Gastroesophageal sphincter (tissue), 4 donors: ENCODE data around the gene NAA38. TPM values are rescaled to one million over a fixed set of nuclear protein-coding genes. Genes with fewer than 3 reads are reported as not detected.

ENCODE experiments used
- ATAC-seq: fragments of 150-250 bp; one replicate; pipeline ENCODE4 v1.9.1; 2016; ENCODE audit warnings: mild to moderate bottlenecking, moderate library complexity
- H3K27ac ChIP-seq, 4 donors: fragments of 200-600 bp; sonication (generic) in 3 of 4; 1 replicate in 3 of 4; 2 replicates in 1 of 4; pipeline ENCODE4 v1.5.1; 2016 to 2019
- H3K27me3 ChIP-seq: fragments of 200-600 bp; sonication (generic); one replicate; pipeline ENCODE4 v1.5.1; 2019
- H3K36me3 ChIP-seq, 2 donors: fragments of 200-600 bp; sonication (generic); one replicate each; pipeline ENCODE4 v1.5.1; 2019; ENCODE audit warnings: control low read depth in 1 of 2
- H3K4me1 ChIP-seq, 3 donors: fragments of 200-600 bp; sonication (generic); 1 replicate in 2 of 3; 2 replicates in 1 of 3; pipeline ENCODE4 v1.5.1; 2016 to 2019; ENCODE audit warnings: control low read depth in 2 of 3
- H3K4me3 ChIP-seq, 2 donors: fragments of 200-600 bp; sonication (generic); one replicate each; pipeline ENCODE4 v1.5.1; 2019; ENCODE audit warnings: mild to moderate bottlenecking in 1 of 2, moderate library complexity in 1 of 2
- H3K9me3 ChIP-seq, 3 donors: fragments of 200-600 bp; sonication (generic); one replicate each; pipeline ENCODE4 v1.5.1; 2017 to 2019; ENCODE audit warnings: control low read depth in 2 of 3
- EP300 ChIP-seq: sonication (generic); formaldehyde crosslinking; IDR thresholded peaks from one replicate; pipeline ENCODE4 v1.6.1; 2017; ENCODE audit warnings: antibody characterized with exemption, mild to moderate bottlenecking
- POLR2A ChIP-seq, 2 donors: fragments of 450-650 bp; IDR thresholded peaks; one replicate each; pipeline ENCODE4 v1.6.1; 2017; ENCODE audit warnings: antibody characterized with exemption in 2 of 2, mild to moderate bottlenecking in 2 of 2, moderate library complexity in 1 of 2
- POLR2AphosphoS5 ChIP-seq: sonication (generic); formaldehyde crosslinking; IDR thresholded peaks from one replicate; pipeline ENCODE4 v1.6.1; 2017; ENCODE audit warnings: antibody characterized with exemption
- WGBS, 2 donors: methylation state at CpG; one replicate each; pipeline ENCODE4 v1.1.5; 2018; ENCODE audit warnings: low coverage in 1 of 2; 5-methylcytosine and 5-hydroxymethylcytosine counted together
- total RNA-seq, 4 donors: library from RNA; depleted of rRNA; stranded (reverse); fragments of >200 nt; gene quantifications; one replicate each; pipeline ENCODE4 v1.1.0, GENCODE V29; 2016
- TF ChIP-seq, protein P1 (sequence below), 4 experiments: fragments of 200-600 bp in 2 of 4; fragments of 450-650 bp in 2 of 4; sonication (generic) in 1 of 4; IDR thresholded peaks; one replicate each; pipeline ENCODE4 v1.5.1; 2017 to 2019; ENCODE audit warnings: antibody characterized with exemption in 4 of 4, mild to moderate bottlenecking in 2 of 4, moderate library complexity in 2 of 4

The NAA38 gene
- total RNA-seq, 4 donors from 2014 or later = 60.5 to 84.7 (median 69.8) TPM

GRCh38 chr17:7854851-7855659 is 2.3 kb downstream of the NAA38 start, which contains the start of gene TMEM88:
Gene TMEM88, plus strand, starts transcription at chr17:7855066. Its CDS starts 9 bp downstream, at chr17:7855075.
- H3K4me1 ChIP-seq = peaks cover 3 to 66% (median 27%) of the 10 kb centered on the region in 3 donors
- peak within 1 kb of the TSS in 3 of 4 donors; percentile 88 to 96 (median 95) for H3K27ac ChIP-seq
- no peaks in the 10 kb centered on the region for H3K9me3 ChIP-seq
- peaks cover 0 to 51% of the 10 kb centered on the region in 2 donors for H3K36me3 ChIP-seq
- peak within 1 kb of the TSS in 1 of 2 donors; percentile 57 for H3K4me3 ChIP-seq
- 53 to 61% methylated on average over 5 to 17 of the region's 57 CpGs for WGBS, 2 donors
- no peak for ATAC-seq
- no peaks in the 10 kb centered on the region for H3K27me3 ChIP-seq
- TF ChIP-seq POLR2A (IDR thresholded peaks at IDR 0.05) = no peak
- TF ChIP-seq, protein P1, sequence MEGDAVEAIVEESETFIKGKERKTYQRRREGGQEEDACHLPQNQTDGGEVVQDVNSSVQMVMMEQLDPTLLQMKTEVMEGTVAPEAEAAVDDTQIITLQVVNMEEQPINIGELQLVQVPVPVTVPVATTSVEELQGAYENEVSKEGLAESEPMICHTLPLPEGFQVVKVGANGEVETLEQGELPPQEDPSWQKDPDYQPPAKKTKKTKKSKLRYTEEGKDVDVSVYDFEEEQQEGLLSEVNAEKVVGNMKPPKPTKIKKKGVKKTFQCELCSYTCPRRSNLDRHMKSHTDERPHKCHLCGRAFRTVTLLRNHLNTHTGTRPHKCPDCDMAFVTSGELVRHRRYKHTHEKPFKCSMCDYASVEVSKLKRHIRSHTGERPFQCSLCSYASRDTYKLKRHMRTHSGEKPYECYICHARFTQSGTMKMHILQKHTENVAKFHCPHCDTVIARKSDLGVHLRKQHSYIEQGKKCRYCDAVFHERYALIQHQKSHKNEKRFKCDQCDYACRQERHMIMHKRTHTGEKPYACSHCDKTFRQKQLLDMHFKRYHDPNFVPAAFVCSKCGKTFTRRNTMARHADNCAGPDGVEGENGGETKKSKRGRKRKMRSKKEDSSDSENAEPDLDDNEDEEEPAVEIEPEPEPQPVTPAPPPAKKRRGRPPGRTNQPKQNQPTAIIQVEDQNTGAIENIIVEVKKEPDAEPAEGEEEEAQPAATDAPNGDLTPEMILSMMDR (IDR thresholded peaks at IDR 0.05) = no peak
- TF ChIP-seq EP300 = no peak

- H3K9me3 ChIP-seq = no peaks in the 10 kb centered on the region
- ATAC-seq = no peak
Measured at GRCh38 chr17:7854078-7854777, 3.1 kb downstream of the NAA38 start.

GRCh38 chr17:7853691-7854038 is 3.7 kb downstream of the NAA38 start:
- Histone ChIP-seq H3K9me3 (no peaks in the 10 kb centered on the region), H3K27me3 (no peaks in the 10 kb centered on the region), H3K36me3 (peaks cover 0 to 56% of the 10 kb centered on the region in 2 donors), H3K27ac (peak overlapping the region in 1 of 4 donors; percentile 88), H3K4me1 (peaks cover 3 to 56% (median 24%) of the 10 kb centered on the region in 3 donors), H3K4me3 (peak overlapping the region in 1 of 2 donors; percentile 3)
- 47 to 71% methylated on average over 6 to 13 of the region's 21 CpGs for WGBS, 2 donors
- TF ChIP-seq, protein P1 (IDR thresholded peaks at IDR 0.05) = no peak
- TF ChIP-seq EP300 = no peak
- no peak for TF ChIP-seq POLR2AphosphoS5
- no peak for TF ChIP-seq POLR2A (IDR thresholded peaks at IDR 0.05)
- ATAC-seq = no peak

More at GRCh38 chr17:7854078-7854777, 3.1 kb downstream of the NAA38 start:
- Histone ChIP-seq H3K4me1 (peaks cover 3 to 62% (median 27%) of the 10 kb centered on the region in 3 donors), H3K4me3 (peak overlapping the region in 1 of 2 donors; percentile 57), H3K27ac (peak overlapping the region in 3 of 4 donors; percentile 88 to 96 (median 95)), H3K27me3 (no peaks in the 10 kb centered on the region), H3K36me3 (peaks cover 0 to 51% of the 10 kb centered on the region in 2 donors)
- 62 to 70% methylated on average over 6 to 22 of the region's 31 CpGs for WGBS, 2 donors
- TF ChIP-seq EP300 (no peak), POLR2AphosphoS5 (no peak), POLR2A (IDR thresholded peaks at IDR 0.05) (no peak)
- TF ChIP-seq, protein P1 (IDR thresholded peaks at IDR 0.05) = no peak

- WGBS, 2 donors = 0 to 59% methylated on average over 1 to 17 of the region's 51 CpGs
Measured at GRCh38 chr17:7852919-7853690, 4.3 kb downstream of the NAA38 start.

More at GRCh38 chr17:7852919-7853690, 4.3 kb downstream of the NAA38 start:
- H3K36me3 ChIP-seq = peaks cover 0 to 61% of the 10 kb centered on the region in 2 donors
- H3K27me3 ChIP-seq = no peaks in the 10 kb centered on the region
- TF ChIP-seq POLR2A (IDR thresholded peaks at IDR 0.05) (no peak), EP300 (no peak), POLR2AphosphoS5 (no peak)
- TF ChIP-seq, protein P1 (IDR thresholded peaks at IDR 0.05) = no peak
- ATAC-seq = no peak
- no peaks in the 10 kb centered on the region for H3K9me3 ChIP-seq
- H3K27ac ChIP-seq = peak overlapping the region in 2 of 4 donors; percentile 65 to 88
- peak overlapping the region in 1 of 2 donors; percentile 3 for H3K4me3 ChIP-seq
- H3K4me1 ChIP-seq = peaks cover 3 to 50% (median 20%) of the 10 kb centered on the region in 3 donors
